ENCODE data around the gene ADO. TPM values are rescaled to one million over a fixed set of nuclear protein-coding genes. Genes with fewer than 3 reads are reported as not detected.

The ADO gene
- total and polyA plus RNA-seq, 2 experiments from 2014 or later = 8.9 to 24.6 TPM

GRCh38 chr10:62806251-62806650, 1.7 kb downstream of the ADO start:
- H2AFZ ChIP-seq = no peak overlapping the region
- H3K36me3 ChIP-seq (replicated peaks; ENCODE audit: insufficient read depth, low read depth) = peaks cover 2% of the 10 kb centered on the region
- TF ChIP-seq, protein P1, sequence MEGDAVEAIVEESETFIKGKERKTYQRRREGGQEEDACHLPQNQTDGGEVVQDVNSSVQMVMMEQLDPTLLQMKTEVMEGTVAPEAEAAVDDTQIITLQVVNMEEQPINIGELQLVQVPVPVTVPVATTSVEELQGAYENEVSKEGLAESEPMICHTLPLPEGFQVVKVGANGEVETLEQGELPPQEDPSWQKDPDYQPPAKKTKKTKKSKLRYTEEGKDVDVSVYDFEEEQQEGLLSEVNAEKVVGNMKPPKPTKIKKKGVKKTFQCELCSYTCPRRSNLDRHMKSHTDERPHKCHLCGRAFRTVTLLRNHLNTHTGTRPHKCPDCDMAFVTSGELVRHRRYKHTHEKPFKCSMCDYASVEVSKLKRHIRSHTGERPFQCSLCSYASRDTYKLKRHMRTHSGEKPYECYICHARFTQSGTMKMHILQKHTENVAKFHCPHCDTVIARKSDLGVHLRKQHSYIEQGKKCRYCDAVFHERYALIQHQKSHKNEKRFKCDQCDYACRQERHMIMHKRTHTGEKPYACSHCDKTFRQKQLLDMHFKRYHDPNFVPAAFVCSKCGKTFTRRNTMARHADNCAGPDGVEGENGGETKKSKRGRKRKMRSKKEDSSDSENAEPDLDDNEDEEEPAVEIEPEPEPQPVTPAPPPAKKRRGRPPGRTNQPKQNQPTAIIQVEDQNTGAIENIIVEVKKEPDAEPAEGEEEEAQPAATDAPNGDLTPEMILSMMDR (IDR thresholded peaks at IDR 0.05; ENCODE audit: poor library complexity) = no peak
- TF ChIP-seq EZH2 (IDR thresholded peaks at IDR 0.05; ENCODE audit: borderline replicate concordance) = no peak
- TF ChIP-seq EZH2phosphoT487 (IDR thresholded peaks at IDR 0.05; ENCODE audit: low read depth, severe bottlenecking, unreplicated experiment) = no peak
- H3K4me2 ChIP-seq = peak overlapping the region; percentile 95
- H3K27ac ChIP-seq = no peak overlapping the region
- peaks cover 48% of the 10 kb centered on the region for H3K79me2 ChIP-seq
- peak overlapping the region; percentile 16 for H3K4me3 ChIP-seq
- H4K20me1 ChIP-seq (ENCODE audit: insufficient read depth, poor library complexity, severe bottlenecking) = peaks cover 32% of the 10 kb centered on the region
- 8% methylated on average over 1 of the region's 1 CpG for WGBS (ENCODE audit: low lambda C conversion rate, missing lambda C conversion rate)
- no peak for DNase-seq (ENCODE audit: low spot score)
- H3K9me3 ChIP-seq (ENCODE audit: low read depth) = no peaks in the 10 kb centered on the region
- no peaks in the 10 kb centered on the region for H3K9me2 ChIP-seq (replicated peaks; ENCODE audit: insufficient read depth)
- peaks cover 15% of the 10 kb centered on the region for H3K4me1 ChIP-seq (ENCODE audit: insufficient read depth)
- H3K27me3 ChIP-seq = no peaks in the 10 kb centered on the region

- H3K9me2 ChIP-seq (replicated peaks; ENCODE audit: insufficient read depth) = no peaks in the 10 kb centered on the region
- H3K36me3 ChIP-seq (replicated peaks; ENCODE audit: insufficient read depth, low read depth) = peaks cover 2% of the 10 kb centered on the region
- WGBS (ENCODE audit: low lambda C conversion rate, missing lambda C conversion rate) = 97% methylated on average over 8 of the region's 8 CpGs
- TF ChIP-seq EZH2phosphoT487 (IDR thresholded peaks at IDR 0.05; ENCODE audit: low read depth, severe bottlenecking, unreplicated experiment) = no peak
- TF ChIP-seq EZH2 (IDR thresholded peaks at IDR 0.05; ENCODE audit: borderline replicate concordance) = no peak
- TF ChIP-seq, protein P1 (IDR thresholded peaks at IDR 0.05; ENCODE audit: poor library complexity) = no peak
- H3K79me2 ChIP-seq = peaks cover 46% of the 10 kb centered on the region
- no peak overlapping the region for H3K4me3 ChIP-seq
- DNase-seq (ENCODE audit: low spot score) = no peak
- H3K9me3 ChIP-seq (ENCODE audit: low read depth) = no peaks in the 10 kb centered on the region
- H3K4me1 ChIP-seq (ENCODE audit: insufficient read depth) = peaks cover 23% of the 10 kb centered on the region
- peaks cover 32% of the 10 kb centered on the region for H4K20me1 ChIP-seq (ENCODE audit: insufficient read depth, poor library complexity, severe bottlenecking)
- no peak overlapping the region for H3K27ac ChIP-seq
- no peak overlapping the region for H2AFZ ChIP-seq
- H3K27me3 ChIP-seq = peaks cover 29% of the 10 kb centered on the region
- no peak overlapping the region for H3K4me2 ChIP-seq
These were observed 5.8 kb downstream of the ADO start for GRCh38 chr10:62810156-62810902.

GRCh38 chr10:62811159-62811875, 6.8 kb downstream of the ADO start:
- WGBS (ENCODE audit: low lambda C conversion rate, missing lambda C conversion rate) = 90% methylated on average over 10 of the region's 10 CpGs
- no peak overlapping the region for H3K4me2 ChIP-seq
- H2AFZ ChIP-seq = no peak overlapping the region
- no peaks in the 10 kb centered on the region for H3K9me2 ChIP-seq (replicated peaks; ENCODE audit: insufficient read depth)
- H3K4me3 ChIP-seq = no peak overlapping the region
- peaks cover 2% of the 10 kb centered on the region for H3K36me3 ChIP-seq (replicated peaks; ENCODE audit: insufficient read depth, low read depth)
- DNase-seq (ENCODE audit: low spot score) = no peak
- H3K79me2 ChIP-seq = peaks cover 36% of the 10 kb centered on the region
- H3K27ac ChIP-seq = no peak overlapping the region
- no peaks in the 10 kb centered on the region for H3K9me3 ChIP-seq (ENCODE audit: low read depth)
- peaks cover 27% of the 10 kb centered on the region for H3K4me1 ChIP-seq (ENCODE audit: insufficient read depth)
- peaks cover 36% of the 10 kb centered on the region for H3K27me3 ChIP-seq
- TF ChIP-seq, protein P1 (IDR thresholded peaks at IDR 0.05; ENCODE audit: poor library complexity) = no peak
- TF ChIP-seq EZH2 (IDR thresholded peaks at IDR 0.05; ENCODE audit: borderline replicate concordance) (no peak), EZH2phosphoT487 (IDR thresholded peaks at IDR 0.05; ENCODE audit: low read depth, severe bottlenecking, unreplicated experiment) (no peak)
- H4K20me1 ChIP-seq (ENCODE audit: insufficient read depth, poor library complexity, severe bottlenecking) = peaks cover 29% of the 10 kb centered on the region
